B cell (primary cell): ENCODE data around the gene SP3. TPM values are rescaled to one million over a fixed set of nuclear protein-coding genes. Genes with fewer than 3 reads are reported as not detected.

Experiments used
- ATAC-seq: fragments of 200-7000 bp; cut with Tn5 transposase; one replicate; pipeline ENCODE4 v1.10.0; 2021; ENCODE audit warnings: low read depth, mild to moderate bottlenecking, moderate number of reproducible peaks, moderate library complexity
- CTCF ChIA-PET: fragments of 350-600 bp; sonication (Branson Sonifier 250); formaldehyde crosslinking; loops from one replicate; lab custom pipeline; 2021; ENCODE audit warnings: antibody characterized with exemption, inconsistent platforms; lab: Charles Lee
- POLR2A ChIA-PET: fragments of 350-600 bp; sonication (Branson Sonifier 250); formaldehyde crosslinking; loops from one replicate; lab custom pipeline; 2021; ENCODE audit warnings: antibody characterized with exemption; lab: Charles Lee
- DNase-seq: peaks from one replicate; pipeline ENCODE4 v3.0.0; 2013
- H2AFZ ChIP-seq: 2 replicates; pipeline ENCODE4 v1.6.1; 2012; ENCODE audit warnings: mild to moderate bottlenecking, low read depth, low read length; ENCODE audit not compliant: insufficient read depth, poor library complexity, severe bottlenecking
- H3K27ac ChIP-seq, 2 donors: 1 replicate in 1 of 2; 2 replicates in 1 of 2; pipeline ENCODE4 v1.5.1; 2012 to 2013; ENCODE audit warnings: low read length in 2 of 2, mild to moderate bottlenecking in 2 of 2, moderate library complexity in 1 of 2
- H3K27me3 ChIP-seq, 4 experiments: fragments of 200-600 bp in 1 of 4; sonication (generic) in 1 of 4; replicated peaks in 1 of 4; 1 replicate in 2 of 4; 2 replicates in 2 of 4; pipeline versions ENCODE4 v1.6.1 to v1.7.0; 2013 to 2016; ENCODE audit warnings: low read length in 3 of 4, mild to moderate bottlenecking in 2 of 4, mixed read lengths in 1 of 4, moderate library complexity in 1 of 4; ENCODE audit not compliant: insufficient read depth in 4 of 4, control insufficient read depth in 3 of 4; ENCODE audit errors: control extremely low read depth in 1 of 4
- H3K36me3 ChIP-seq, 2 experiments: replicated peaks in 1 of 2; 1 replicate in 1 of 2; 2 replicates in 1 of 2; pipeline versions ENCODE4 v1.6.1 to v1.7.1; 2013; ENCODE audit warnings: low read length in 1 of 2; ENCODE audit not compliant: insufficient read depth in 2 of 2, control insufficient read depth in 1 of 2; ENCODE audit errors: control extremely low read depth in 1 of 2, extremely low read depth in 1 of 2
- H3K4me1 ChIP-seq, 2 donors: fragments of 200-600 bp in 1 of 2; sonication (generic) in 1 of 2; 1 replicate in 1 of 2; 2 replicates in 1 of 2; pipeline versions ENCODE4 v1.5.1 to v1.6.1; 2013 to 2017; ENCODE audit warnings: low read length in 2 of 2; ENCODE audit not compliant: control insufficient read depth in 2 of 2, insufficient read depth in 2 of 2
- H3K4me2 ChIP-seq: replicated peaks from 2 replicates; pipeline ENCODE3; 2012; ENCODE audit warnings: mild to moderate bottlenecking, low read depth, low read length; ENCODE audit not compliant: poor library complexity, severe bottlenecking
- H3K4me3 ChIP-seq, 5 experiments: fragments of 200-600 bp in 1 of 5; sonication (generic) in 1 of 5; 1 replicate in 3 of 5; 2 replicates in 2 of 5; pipeline versions ENCODE4 v1.5.1 to v1.7.0; 2011 to 2016; ENCODE audit warnings: low read length in 4 of 5, mild to moderate bottlenecking in 4 of 5, low read depth in 2 of 5, control low read depth in 1 of 5, moderate library complexity in 1 of 5; ENCODE audit not compliant: insufficient read depth in 1 of 5; ENCODE audit errors: control extremely low read depth in 1 of 5, extremely low read depth in 1 of 5
- H3K79me2 ChIP-seq: fragments of 200-600 bp; sonication (generic); one replicate; pipeline ENCODE4 v1.6.0; 2016; ENCODE audit warnings: low read length; ENCODE audit not compliant: control insufficient read depth, insufficient read depth
- H3K9ac ChIP-seq: fragments of 200-600 bp; sonication (generic); 2 replicates; pipeline ENCODE4 v1.6.1; 2017; ENCODE audit warnings: mild to moderate bottlenecking, low read length, moderate library complexity
- H3K9me3 ChIP-seq, 3 donors: one replicate each; pipeline versions ENCODE4 v1.6.1 to v1.7.1; 2013; ENCODE audit warnings: low read length in 2 of 3; ENCODE audit not compliant: control insufficient read depth in 2 of 3, insufficient read depth in 1 of 3; ENCODE audit errors: control extremely low read depth in 1 of 3
- H4K20me1 ChIP-seq: 2 replicates; pipeline ENCODE4 v1.6.0; 2012; ENCODE audit warnings: mild to moderate bottlenecking, low read length; ENCODE audit not compliant: insufficient read depth, control insufficient read depth, poor library complexity, severe bottlenecking
- H3K27ac Mint-ChIP-seq: one replicate; pipeline ENCODE4 v1.8.0; 2021; ENCODE audit warnings: mixed read lengths
- H3K27me3 Mint-ChIP-seq: one replicate; pipeline ENCODE4 v1.8.0; 2021; ENCODE audit warnings: mixed read lengths
- H3K4me1 Mint-ChIP-seq: one replicate; pipeline ENCODE4 v1.8.0; 2021; ENCODE audit warnings: mixed read lengths
- H3K4me3 Mint-ChIP-seq: one replicate; pipeline ENCODE4 v1.8.0; 2021; ENCODE audit warnings: mixed read lengths
- H3K9me3 Mint-ChIP-seq: one replicate; pipeline ENCODE4 v1.8.0; 2022; ENCODE audit warnings: mixed read lengths; ENCODE audit not compliant: insufficient read depth
- EZH2 ChIP-seq: IDR thresholded peaks from 2 replicates; pipeline ENCODE4 v1.6.1; 2012; ENCODE audit warnings: borderline replicate concordance, low read depth, mild to moderate bottlenecking, moderate library complexity, low read length; ENCODE audit not compliant: insufficient read depth, poor library complexity, severe bottlenecking
- WGBS: methylation state at CpG from one replicate; pipeline ENCODE4 v1.1.5; 2013; ENCODE audit warnings: missing lambda C conversion rate; ENCODE audit not compliant: insufficient coverage; 5-methylcytosine and 5-hydroxymethylcytosine counted together
- intact Hi-C: fragments of 100-400 bp; cut with micrococcal nuclease; formaldehyde crosslinking; loops from one replicate; pipeline ENCODE4 v1.10.0; 2022
- polyA plus RNA-seq: library from polyadenylated mRNA; depleted of rRNA; stranded (reverse); fragments of >200 nt; gene quantifications from 2 replicates; pipeline ENCODE4 v1.2.3, GENCODE V29; 2012
- total RNA-seq, 2 donors: library from RNA; stranded (reverse); fragments of 120-200 nt in 1 of 2; gene quantifications; 1 replicate in 1 of 2; 2 replicates in 1 of 2; pipeline versions ENCODE4 v1.2.3 to v1.2.4, GENCODE V29; 2013 to 2022
- TF ChIP-seq, protein P1 (sequence below): fragments of 200-600 bp; IDR thresholded peaks from one replicate; pipeline ENCODE4 v1.8.0; 2022; ENCODE audit warnings: antibody characterized with exemption, mild to moderate bottlenecking

SP3 gene
- total and polyA plus RNA-seq, 2 donors (not counting 1 experiment from before 2014, with no cell fraction given) = 31.9 to 152 TPM

- H3K4me3 ChIP-seq = no peak overlapping the region
- H3K27ac ChIP-seq = no peak overlapping the region
- ChIA-PET POLR2A (no interaction called here), CTCF (no interaction called here)
- intact Hi-C loops = no loop called here
- H3K36me3 ChIP-seq = no peaks in the 10 kb centered on the region
- H3K4me1 ChIP-seq = no peaks in the 10 kb centered on the region
- Mint-ChIP-seq H3K27me3 (peaks cover 3% of the 10 kb centered on the region), H3K27ac (no peak overlapping the region), H3K4me1 (no peaks in the 10 kb centered on the region), H3K9me3 (no peaks in the 10 kb centered on the region), H3K4me3 (no peak overlapping the region)
- H2AFZ ChIP-seq = no peak overlapping the region
- H3K27me3 ChIP-seq = no peaks in the 10 kb centered on the region
- WGBS = no CpG with 5 or more reads among the region's 1 CpG
- DNase-seq = no peak
- no peaks in the 10 kb centered on the region for H3K9me3 ChIP-seq
- H3K79me2 ChIP-seq = no peaks in the 10 kb centered on the region
- ATAC-seq = no peak
- no peak overlapping the region for H3K4me2 ChIP-seq
- H3K9ac ChIP-seq = no peak overlapping the region
- no peaks in the 10 kb centered on the region for H4K20me1 ChIP-seq
- TF ChIP-seq, protein P1, sequence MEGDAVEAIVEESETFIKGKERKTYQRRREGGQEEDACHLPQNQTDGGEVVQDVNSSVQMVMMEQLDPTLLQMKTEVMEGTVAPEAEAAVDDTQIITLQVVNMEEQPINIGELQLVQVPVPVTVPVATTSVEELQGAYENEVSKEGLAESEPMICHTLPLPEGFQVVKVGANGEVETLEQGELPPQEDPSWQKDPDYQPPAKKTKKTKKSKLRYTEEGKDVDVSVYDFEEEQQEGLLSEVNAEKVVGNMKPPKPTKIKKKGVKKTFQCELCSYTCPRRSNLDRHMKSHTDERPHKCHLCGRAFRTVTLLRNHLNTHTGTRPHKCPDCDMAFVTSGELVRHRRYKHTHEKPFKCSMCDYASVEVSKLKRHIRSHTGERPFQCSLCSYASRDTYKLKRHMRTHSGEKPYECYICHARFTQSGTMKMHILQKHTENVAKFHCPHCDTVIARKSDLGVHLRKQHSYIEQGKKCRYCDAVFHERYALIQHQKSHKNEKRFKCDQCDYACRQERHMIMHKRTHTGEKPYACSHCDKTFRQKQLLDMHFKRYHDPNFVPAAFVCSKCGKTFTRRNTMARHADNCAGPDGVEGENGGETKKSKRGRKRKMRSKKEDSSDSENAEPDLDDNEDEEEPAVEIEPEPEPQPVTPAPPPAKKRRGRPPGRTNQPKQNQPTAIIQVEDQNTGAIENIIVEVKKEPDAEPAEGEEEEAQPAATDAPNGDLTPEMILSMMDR = no peak
- no peak for TF ChIP-seq EZH2
Observed at GRCh38 chr2:173978447-173978846, 13.3 kb upstream of the SP3 start.

- H3K9me3 ChIP-seq = no peaks in the 10 kb centered on the region
- TF ChIP-seq EZH2 = no peak
- TF ChIP-seq, protein P1 = no peak
- H3K27me3 Mint-ChIP-seq = peaks cover 3% of the 10 kb centered on the region
- peaks cover 11% of the 10 kb centered on the region for H3K79me2 ChIP-seq
- H3K27me3 ChIP-seq = no peaks in the 10 kb centered on the region
- no peak overlapping the region for H2AFZ ChIP-seq
- H4K20me1 ChIP-seq = no peaks in the 10 kb centered on the region
- no peaks in the 10 kb centered on the region for H3K4me1 ChIP-seq
- intact Hi-C loops = no loop called here
- H3K9ac ChIP-seq = no peak overlapping the region
- H3K27ac ChIP-seq = no peak overlapping the region
- H3K4me3 ChIP-seq = no peak overlapping the region
- ChIA-PET CTCF (interaction anchor here (1.5 kb wide), 1 partner anchor 59 kb away, joined by 3 read pairs; no protein-coding TSS in a partner anchor), POLR2A (no interaction called here)
- no peak for ATAC-seq
- H3K27ac Mint-ChIP-seq = no peak overlapping the region
- no CpG with 5 or more reads among the region's 3 CpGs for WGBS
- no peaks in the 10 kb centered on the region for H3K9me3 Mint-ChIP-seq
- no peak overlapping the region for H3K4me2 ChIP-seq
- no peaks in the 10 kb centered on the region for H3K36me3 ChIP-seq
- no peaks in the 10 kb centered on the region for H3K4me1 Mint-ChIP-seq
- DNase-seq = no peak
- H3K4me3 Mint-ChIP-seq = no peak overlapping the region
Observed at GRCh38 chr2:173972636-173973035, 7.5 kb upstream of the SP3 start.
